Endothelial cell (in vitro differentiated cells): ENCODE results near the gene APBA2. TPM values are rescaled to one million over a fixed set of nuclear protein-coding genes. Genes with fewer than 3 reads are reported as not detected.

ENCODE experiments used
- DNase-seq: peaks from one replicate; pipeline ENCODE4 v3.0.0; 2021; ENCODE audit warnings: low spot score
- H3K27ac Mint-ChIP-seq: one replicate; pipeline ENCODE4 v1.8.0; 2021; ENCODE audit warnings: mixed read lengths, inconsistent platforms; ENCODE audit not compliant: unreplicated experiment
- H3K27me3 Mint-ChIP-seq: one replicate; pipeline ENCODE4 v1.8.0; 2021; ENCODE audit warnings: mild to moderate bottlenecking, moderate library complexity, mixed read lengths, inconsistent platforms; ENCODE audit not compliant: unreplicated experiment
- H3K36me3 Mint-ChIP-seq: one replicate; pipeline ENCODE4 v1.8.0; 2021; ENCODE audit warnings: mild to moderate bottlenecking, low read depth, mixed read lengths, inconsistent platforms; ENCODE audit not compliant: unreplicated experiment
- H3K4me1 Mint-ChIP-seq: one replicate; pipeline ENCODE4 v1.8.0; 2021; ENCODE audit warnings: mild to moderate bottlenecking, mixed read lengths, inconsistent platforms; ENCODE audit not compliant: unreplicated experiment
- H3K4me3 Mint-ChIP-seq: one replicate; pipeline ENCODE4 v1.8.0; 2021; ENCODE audit warnings: mild to moderate bottlenecking, mixed read lengths, inconsistent platforms; ENCODE audit not compliant: unreplicated experiment
- H3K9me3 Mint-ChIP-seq: one replicate; pipeline ENCODE4 v1.8.0; 2021; ENCODE audit warnings: mixed read lengths, inconsistent platforms; ENCODE audit not compliant: unreplicated experiment
- CTCF ChIP-seq: fragments of 200-600 bp; sonication (generic); IDR thresholded peaks from one replicate; pipeline ENCODE4 v1.5.0; 2021; ENCODE audit warnings: antibody characterized with exemption; ENCODE audit not compliant: unreplicated experiment
- total RNA-seq: library from RNA; stranded (reverse); fragmentation: NEBNext Ultra II Directional; extraction: Animal tissue kit (Norgen Biotek cat#: 25700); gene quantifications from one replicate; pipeline ENCODE4 v1.2.1, GENCODE V29; 2021; ENCODE audit not compliant: unreplicated experiment

The APBA2 gene
- total RNA-seq, 1 donor from 2014 or later, result 33.1 TPM

GRCh38 chr15:28992336-28992864, 106.6 kb downstream of the APBA2 start:
- H3K27ac Mint-ChIP-seq, result no peak overlapping the region
- TF ChIP-seq CTCF, result no peak
- H3K4me3 Mint-ChIP-seq, result no peak overlapping the region
- H3K27me3 Mint-ChIP-seq, result peaks cover 6% of the 10 kb centered on the region
- no peak for DNase-seq
- H3K36me3 Mint-ChIP-seq, result peaks cover 10% of the 10 kb centered on the region
- peaks cover 39% of the 10 kb centered on the region for H3K4me1 Mint-ChIP-seq
- no peaks in the 10 kb centered on the region for H3K9me3 Mint-ChIP-seq

DNA sequence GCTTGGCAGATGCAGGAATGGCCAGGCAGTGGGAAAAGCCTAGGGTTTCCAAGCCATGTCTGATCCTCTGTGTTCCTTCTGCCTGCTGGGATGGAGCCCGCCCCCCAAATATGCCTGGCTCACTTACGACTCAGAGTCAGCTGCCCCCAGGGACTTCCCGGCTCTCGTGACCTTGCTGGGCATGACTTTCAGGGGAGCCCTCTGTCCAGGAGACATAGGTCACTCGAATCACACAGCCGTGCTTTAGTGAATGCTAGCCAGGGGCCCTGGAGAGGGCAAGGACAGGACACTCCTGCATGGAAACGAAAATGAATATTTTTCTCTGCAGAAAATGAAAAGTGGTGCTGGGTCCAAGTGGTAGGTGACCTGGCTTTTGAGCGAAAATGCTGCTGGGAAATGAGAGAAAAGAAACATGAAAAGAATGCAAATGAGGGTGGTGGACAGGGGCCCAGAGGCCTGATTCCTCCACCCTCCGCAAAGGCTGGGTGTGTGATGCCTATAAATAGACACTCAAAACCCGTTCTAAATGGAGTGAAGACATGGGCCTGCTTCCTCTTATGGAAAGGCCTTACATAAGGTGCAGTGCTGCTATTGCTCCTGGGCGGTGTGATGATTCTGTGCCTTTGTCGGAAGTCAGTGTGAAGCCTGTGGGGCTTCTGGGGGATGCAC, 107.4 kb downstream of the APBA2 start:
- Mint-ChIP-seq H3K36me3 (peaks cover 11% of the 10 kb centered on the region), H3K9me3 (no peaks in the 10 kb centered on the region), H3K4me3 (peak overlapping the region; percentile 37), H3K27me3 (peaks cover 6% of the 10 kb centered on the region), H3K4me1 (peaks cover 39% of the 10 kb centered on the region), H3K27ac (no peak overlapping the region)
- no peak for DNase-seq
- no peak for TF ChIP-seq CTCF

GRCh38 chr15:28993720-28994053, 107.9 kb downstream of the APBA2 start:
- Mint-ChIP-seq H3K27me3 (peaks cover 6% of the 10 kb centered on the region), H3K36me3 (peaks cover 15% of the 10 kb centered on the region), H3K4me3 (no peak overlapping the region), H3K27ac (no peak overlapping the region), H3K9me3 (no peaks in the 10 kb centered on the region), H3K4me1 (peaks cover 39% of the 10 kb centered on the region)
- TF ChIP-seq CTCF, result no peak
- DNase-seq, result no peak

DNA sequence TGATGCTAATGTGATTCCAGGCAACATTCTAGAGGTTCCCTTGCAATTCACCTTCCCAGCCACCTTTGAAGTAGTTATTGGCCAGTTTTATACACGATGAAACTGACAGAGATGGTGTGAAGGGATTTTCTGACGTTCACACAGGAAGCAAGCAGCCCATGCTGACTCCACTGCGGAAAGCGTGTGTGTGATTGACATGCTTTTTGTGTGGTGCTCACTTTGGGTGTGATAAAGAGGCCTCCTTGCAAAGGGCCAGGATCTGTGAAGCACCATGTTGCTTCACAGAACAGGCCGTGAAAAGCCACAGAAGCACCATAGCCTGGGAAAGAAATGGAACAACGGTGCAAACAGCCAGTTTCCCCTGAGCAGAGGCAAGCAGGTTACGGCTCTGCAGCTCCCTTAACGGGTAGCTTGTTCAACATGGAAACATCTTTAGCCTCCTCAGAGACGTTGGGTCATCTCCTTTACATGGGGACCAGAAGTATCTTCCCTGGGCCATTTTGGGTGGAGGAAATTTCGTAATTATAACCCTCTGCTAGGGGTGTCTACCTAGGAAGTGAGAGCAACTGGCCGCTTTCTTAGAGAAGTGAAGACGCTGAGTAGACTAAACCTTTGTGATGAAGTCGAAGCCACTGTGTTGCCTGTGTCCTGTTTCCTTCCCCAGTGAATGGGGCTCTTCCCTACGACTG, 108.5 kb downstream of the APBA2 start:
- peaks cover 6% of the 10 kb centered on the region for H3K27me3 Mint-ChIP-seq
- no peak for DNase-seq
- peaks cover 15% of the 10 kb centered on the region for H3K36me3 Mint-ChIP-seq
- H3K27ac Mint-ChIP-seq, result peak overlapping the region; percentile 45
- peaks cover 39% of the 10 kb centered on the region for H3K4me1 Mint-ChIP-seq
- TF ChIP-seq CTCF, result no peak
- H3K9me3 Mint-ChIP-seq, result no peaks in the 10 kb centered on the region
- no peak overlapping the region for H3K4me3 Mint-ChIP-seq
